PC-3 (cell line): ENCODE data around the gene FLCN.

Experiments
- EZH2 ChIP-seq: fragments of 300-600 bp; sonication (generic); IDR thresholded peaks from one replicate; pipeline ENCODE4 v1.6.1; 2017; ENCODE audit warnings: antibody characterized with exemption, mild to moderate bottlenecking, low read length; ENCODE audit not compliant: unreplicated experiment
- TF ChIP-seq, protein P1 (sequence below): fragments of 300-600 bp; sonication (generic); conservative IDR thresholded peaks from 2 replicates; pipeline ENCODE4 v1.5.1; 2017; ENCODE audit warnings: antibody characterized with exemption, low read depth, mild to moderate bottlenecking, low read length

- TF ChIP-seq, protein P1, sequence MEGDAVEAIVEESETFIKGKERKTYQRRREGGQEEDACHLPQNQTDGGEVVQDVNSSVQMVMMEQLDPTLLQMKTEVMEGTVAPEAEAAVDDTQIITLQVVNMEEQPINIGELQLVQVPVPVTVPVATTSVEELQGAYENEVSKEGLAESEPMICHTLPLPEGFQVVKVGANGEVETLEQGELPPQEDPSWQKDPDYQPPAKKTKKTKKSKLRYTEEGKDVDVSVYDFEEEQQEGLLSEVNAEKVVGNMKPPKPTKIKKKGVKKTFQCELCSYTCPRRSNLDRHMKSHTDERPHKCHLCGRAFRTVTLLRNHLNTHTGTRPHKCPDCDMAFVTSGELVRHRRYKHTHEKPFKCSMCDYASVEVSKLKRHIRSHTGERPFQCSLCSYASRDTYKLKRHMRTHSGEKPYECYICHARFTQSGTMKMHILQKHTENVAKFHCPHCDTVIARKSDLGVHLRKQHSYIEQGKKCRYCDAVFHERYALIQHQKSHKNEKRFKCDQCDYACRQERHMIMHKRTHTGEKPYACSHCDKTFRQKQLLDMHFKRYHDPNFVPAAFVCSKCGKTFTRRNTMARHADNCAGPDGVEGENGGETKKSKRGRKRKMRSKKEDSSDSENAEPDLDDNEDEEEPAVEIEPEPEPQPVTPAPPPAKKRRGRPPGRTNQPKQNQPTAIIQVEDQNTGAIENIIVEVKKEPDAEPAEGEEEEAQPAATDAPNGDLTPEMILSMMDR, result no peak
- no peak for TF ChIP-seq EZH2
Measured at GRCh38 chr17:17214646-17215436, 22.1 kb downstream of the FLCN start.
